Choroid plexus epithelial cell (primary cell): Measurements from ENCODE around the gene PTPN12.

ENCODE experiments used
- DNase-seq: peaks from one replicate; pipeline ENCODE4 v3.0.0-alpha.2; 2010; ENCODE audit warnings: low read depth
- H3K4me3 ChIP-seq: 2 replicates; pipeline ENCODE4 v1.5.1; 2011; ENCODE audit warnings: low read depth, mild to moderate bottlenecking, control low read depth, low read length, moderate library complexity
- CTCF ChIP-seq: conservative IDR thresholded peaks from 2 replicates; pipeline ENCODE4 v1.5.1; 2011; ENCODE audit warnings: low read depth, mild to moderate bottlenecking, control low read depth, inconsistent platforms, low read length, moderate library complexity

Gene PTPN12

GRCh38 chr7:77685233-77685632 lies 148.1 kb downstream of the PTPN12 start:
- no peak for TF ChIP-seq CTCF
- DNase-seq, result no peak
- no peak overlapping the region for H3K4me3 ChIP-seq

DNA sequence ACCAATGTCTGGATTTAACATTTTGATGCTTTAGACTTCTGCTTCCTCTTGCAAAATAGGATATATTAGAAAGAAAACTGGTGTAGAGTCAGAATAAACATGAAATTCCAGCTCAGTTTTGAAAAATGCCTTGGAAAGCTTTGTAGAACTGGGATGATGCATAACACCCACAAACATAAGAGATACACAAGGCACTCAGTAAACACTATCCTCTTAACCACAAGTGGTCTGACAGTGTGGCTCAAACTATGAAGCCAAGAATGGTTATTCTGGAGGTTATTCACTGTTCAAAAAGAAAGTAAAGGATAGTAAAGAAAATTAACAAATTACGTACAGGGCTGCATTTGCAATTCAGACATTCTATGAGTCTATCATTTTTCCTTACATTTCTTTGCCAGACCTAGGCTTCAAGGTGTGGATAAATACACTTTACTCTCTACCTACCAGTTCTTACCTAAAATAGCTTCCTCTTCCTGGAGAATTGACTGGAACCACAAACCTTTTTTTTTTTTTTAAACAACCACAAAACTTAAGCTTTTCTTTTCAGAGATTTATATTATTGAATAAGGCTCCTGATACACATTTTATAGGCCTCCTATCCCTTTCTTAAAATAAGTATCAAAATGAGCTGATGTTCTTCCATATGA lies 150.1 kb downstream of the PTPN12 start:
- DNase-seq, result peak; percentile 57
- no peak overlapping the region for H3K4me3 ChIP-seq
- no peak for TF ChIP-seq CTCF

DNA sequence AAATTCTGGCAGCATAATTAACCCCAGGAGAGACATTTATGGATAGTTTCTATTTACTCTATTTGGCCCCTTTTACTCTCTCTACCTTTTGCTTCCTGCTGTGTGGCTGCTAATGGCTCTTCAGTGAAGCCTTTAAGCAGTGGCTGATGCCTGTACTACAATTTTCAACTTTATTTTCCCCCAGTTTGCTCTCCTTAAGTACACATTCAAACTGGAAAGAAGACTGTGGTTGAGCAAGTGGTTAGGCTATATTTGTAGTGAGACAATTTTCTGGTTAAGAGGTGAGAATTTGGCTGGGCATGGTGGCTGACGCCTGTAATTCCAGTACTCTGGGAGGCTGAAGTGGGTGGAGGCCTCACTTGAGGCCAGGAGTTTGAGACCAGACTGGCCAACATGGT lies 150.7 kb downstream of the PTPN12 start:
- H3K4me3 ChIP-seq, result no peak overlapping the region
- no peak for DNase-seq
- no peak for TF ChIP-seq CTCF
